ENCODE results near the gene ACADSB. TPM values are rescaled to one million over a fixed set of nuclear protein-coding genes. Genes with fewer than 3 reads are reported as not detected.

ACADSB gene
- total RNA-seq, 4 donors from 2014 or later = 7.5 to 13.5 (median 10.4) TPM

DNA sequence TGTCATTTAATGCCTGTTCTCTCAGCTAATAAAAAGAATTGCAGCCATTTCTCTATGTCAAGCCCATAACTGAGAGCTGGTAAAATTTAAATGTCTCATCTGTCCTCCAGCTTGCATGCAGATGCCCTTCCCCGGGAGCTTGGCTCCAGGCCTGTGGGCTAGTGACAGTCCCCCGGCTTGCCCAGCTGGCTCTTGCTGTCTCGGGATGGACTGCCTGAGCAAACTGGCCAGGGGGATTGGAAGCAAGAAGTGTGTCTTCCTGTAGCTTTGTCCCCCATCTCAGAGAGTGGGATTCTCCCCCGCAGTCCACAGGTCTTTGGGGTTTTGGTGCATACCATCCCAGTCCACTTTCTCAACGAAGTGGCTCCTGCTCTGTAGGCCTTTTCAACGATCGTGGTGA, 73.1 kb downstream of the ACADSB start:
- H3K4me3 ChIP-seq = no peak overlapping the region
- no peaks in the 10 kb centered on the region for H3K27me3 ChIP-seq
- no peaks in the 10 kb centered on the region for H3K9me3 ChIP-seq
- intact Hi-C loops (cut with DNase I) = no loop called here
- WGBS, 2 donors = 52 to 71% methylated on average over 7 of the region's 7 CpGs
- H3K4me1 ChIP-seq = no peaks in the 10 kb centered on the region
- H3K27ac ChIP-seq = no peak overlapping the region
- DNase-seq = no peak
- TF ChIP-seq CTCF (IDR thresholded peaks at IDR 0.05) (no peak), POLR2A (IDR thresholded peaks at IDR 0.05) (no peak)
- H3K36me3 ChIP-seq = no peaks in the 10 kb centered on the region

GRCh38 chr10:123083811-123084210, 75.0 kb downstream of the ACADSB start:
- Histone ChIP-seq H3K9me3 (no peaks in the 10 kb centered on the region), H3K36me3 (no peaks in the 10 kb centered on the region), H3K4me1 (no peaks in the 10 kb centered on the region), H3K27ac (no peak overlapping the region), H3K4me3 (no peak overlapping the region), H3K27me3 (peaks cover 0 to 6% (median 0%) of the 10 kb centered on the region in 4 donors)
- TF ChIP-seq CTCF (IDR thresholded peaks at IDR 0.05) = no peak
- no peak for TF ChIP-seq POLR2A (IDR thresholded peaks at IDR 0.05)
- intact Hi-C loops (cut with DNase I) = no loop called here
- no peak for DNase-seq
- WGBS, 2 donors = 79 to 85% methylated on average over 4 to 5 of the region's 6 CpGs

DNA sequence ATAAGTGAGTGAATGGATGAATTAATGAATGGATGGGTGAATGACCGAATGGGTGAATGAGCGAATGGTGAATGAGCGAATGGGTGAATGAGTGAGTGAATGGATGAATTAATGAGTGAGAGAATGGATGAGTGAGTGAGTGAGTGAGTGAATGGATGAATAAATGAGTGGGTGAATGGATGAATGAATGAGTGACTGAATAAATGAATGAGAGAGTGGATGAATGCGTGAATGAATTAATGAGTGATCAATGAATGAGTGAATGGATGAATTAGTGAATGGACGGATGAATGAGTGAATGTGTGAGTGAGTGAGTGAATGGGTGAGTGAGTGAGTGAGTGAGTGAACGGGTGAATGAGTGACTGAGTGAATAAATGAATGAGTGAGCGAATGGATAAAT, 77.5 kb downstream of the ACADSB start:
- Histone ChIP-seq H3K9me3 (no peaks in the 10 kb centered on the region), H3K4me1 (no peaks in the 10 kb centered on the region), H3K27me3 (peaks cover 0 to 9% (median 0%) of the 10 kb centered on the region in 4 donors), H3K36me3 (no peaks in the 10 kb centered on the region), H3K4me3 (no peak overlapping the region), H3K27ac (no peak overlapping the region)
- 84 to 85% methylated on average over 7 of the region's 7 CpGs for WGBS, 2 donors
- TF ChIP-seq POLR2A (IDR thresholded peaks at IDR 0.05) (no peak), CTCF (IDR thresholded peaks at IDR 0.05) (no peak)
- no peak for DNase-seq
- intact Hi-C loops (cut with DNase I) = no loop called here

- TF ChIP-seq CTCF (IDR thresholded peaks at IDR 0.05) (no peak), POLR2A (IDR thresholded peaks at IDR 0.05) (no peak)
- H3K27ac ChIP-seq = no peak overlapping the region
- intact Hi-C loops (cut with DNase I) = no loop called here
- H3K9me3 ChIP-seq = no peaks in the 10 kb centered on the region
- WGBS, 2 donors = 76 to 89% methylated on average over 4 of the region's 4 CpGs
- no peaks in the 10 kb centered on the region for H3K4me1 ChIP-seq
- no peaks in the 10 kb centered on the region for H3K36me3 ChIP-seq
- peaks cover 0 to 14% (median 0%) of the 10 kb centered on the region in 4 donors for H3K27me3 ChIP-seq
- no peak for DNase-seq
- no peak overlapping the region for H3K4me3 ChIP-seq
These were observed 78.5 kb downstream of the ACADSB start for GRCh38 chr10:123087348-123087747.

- intact Hi-C loops (cut with DNase I) = no loop called here
- 63% methylated on average over 3 of the region's 3 CpGs for WGBS, 2 donors
- Histone ChIP-seq H3K36me3 (no peaks in the 10 kb centered on the region), H3K27me3 (peaks cover 0 to 14% (median 0%) of the 10 kb centered on the region in 4 donors), H3K4me3 (no peak overlapping the region), H3K4me1 (no peaks in the 10 kb centered on the region), H3K9me3 (no peaks in the 10 kb centered on the region), H3K27ac (no peak overlapping the region)
- DNase-seq = no peak
- TF ChIP-seq CTCF (IDR thresholded peaks at IDR 0.05) = no peak
- TF ChIP-seq POLR2A (IDR thresholded peaks at IDR 0.05) = no peak
These were observed 79.0 kb downstream of the ACADSB start for GRCh38 chr10:123087786-123088185.
